Sigmoid colon (tissue), 4 donors: ENCODE measurements around the gene ZDHHC21.

Source experiments
- EP300 ChIP-seq, 4 donors: sonication (generic); formaldehyde crosslinking; IDR thresholded peaks; one replicate each; pipeline ENCODE4 v1.6.1; 2017; ENCODE audit warnings: antibody characterized with exemption in 4 of 4
- POLR2A ChIP-seq, 2 donors: fragments of 450-650 bp; IDR thresholded peaks; one replicate each; pipeline ENCODE4 v1.6.1; 2016; ENCODE audit warnings: antibody characterized with exemption in 2 of 2, mild to moderate bottlenecking in 2 of 2, moderate library complexity in 2 of 2
- POLR2AphosphoS5 ChIP-seq, 4 donors: sonication (generic); formaldehyde crosslinking; IDR thresholded peaks; one replicate each; pipeline ENCODE4 v1.6.1; 2017; ENCODE audit warnings: antibody characterized with exemption in 4 of 4
- TF ChIP-seq, protein P1 (sequence below), 4 experiments: fragments of 450-650 bp in 3 of 4; fragments of 200-600 bp in 1 of 4; IDR thresholded peaks; one replicate each; pipeline ENCODE4 v1.5.1; 2016 to 2019; ENCODE audit warnings: antibody characterized with exemption in 4 of 4, mild to moderate bottlenecking in 3 of 4, moderate library complexity in 2 of 4

DNA sequence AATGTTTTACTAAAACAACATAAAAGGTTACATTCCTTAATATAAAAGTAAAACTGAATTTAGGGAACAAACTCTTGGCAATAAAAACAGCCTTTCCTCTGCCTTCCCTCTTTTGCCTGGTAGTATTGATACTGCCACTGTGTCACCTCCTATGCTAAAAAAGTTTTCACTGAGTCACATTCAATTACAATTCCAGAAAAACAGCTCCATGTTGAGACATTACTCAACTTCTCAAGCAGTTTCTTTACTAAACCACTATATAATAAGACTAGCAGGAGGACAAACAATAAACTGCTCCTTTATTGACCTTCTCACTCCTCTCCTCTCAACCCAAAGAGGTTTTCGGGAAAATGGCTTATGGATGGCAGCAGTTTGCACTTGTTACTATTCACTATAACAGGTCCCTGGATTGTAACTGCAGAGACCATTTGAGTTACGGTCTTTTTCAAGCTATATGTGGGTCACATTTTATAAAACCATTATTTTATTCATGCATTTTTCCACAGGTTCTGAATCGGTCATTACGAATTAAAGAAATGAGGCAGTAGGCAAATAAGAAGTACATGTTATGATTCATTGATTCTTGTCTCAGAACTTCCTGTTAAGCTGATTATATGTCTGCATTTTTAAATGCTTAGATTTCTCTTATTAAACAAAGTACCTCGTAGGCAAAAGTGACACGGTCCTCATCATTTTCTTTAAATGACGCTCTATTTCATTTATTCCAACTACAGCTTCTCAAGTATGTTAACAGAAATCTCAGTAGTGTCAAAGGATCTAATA is 2.1 kb downstream of the ZDHHC21 start:
- no peak for TF ChIP-seq POLR2AphosphoS5 (IDR thresholded peaks at IDR 0.05)
- TF ChIP-seq, protein P1, sequence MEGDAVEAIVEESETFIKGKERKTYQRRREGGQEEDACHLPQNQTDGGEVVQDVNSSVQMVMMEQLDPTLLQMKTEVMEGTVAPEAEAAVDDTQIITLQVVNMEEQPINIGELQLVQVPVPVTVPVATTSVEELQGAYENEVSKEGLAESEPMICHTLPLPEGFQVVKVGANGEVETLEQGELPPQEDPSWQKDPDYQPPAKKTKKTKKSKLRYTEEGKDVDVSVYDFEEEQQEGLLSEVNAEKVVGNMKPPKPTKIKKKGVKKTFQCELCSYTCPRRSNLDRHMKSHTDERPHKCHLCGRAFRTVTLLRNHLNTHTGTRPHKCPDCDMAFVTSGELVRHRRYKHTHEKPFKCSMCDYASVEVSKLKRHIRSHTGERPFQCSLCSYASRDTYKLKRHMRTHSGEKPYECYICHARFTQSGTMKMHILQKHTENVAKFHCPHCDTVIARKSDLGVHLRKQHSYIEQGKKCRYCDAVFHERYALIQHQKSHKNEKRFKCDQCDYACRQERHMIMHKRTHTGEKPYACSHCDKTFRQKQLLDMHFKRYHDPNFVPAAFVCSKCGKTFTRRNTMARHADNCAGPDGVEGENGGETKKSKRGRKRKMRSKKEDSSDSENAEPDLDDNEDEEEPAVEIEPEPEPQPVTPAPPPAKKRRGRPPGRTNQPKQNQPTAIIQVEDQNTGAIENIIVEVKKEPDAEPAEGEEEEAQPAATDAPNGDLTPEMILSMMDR (IDR thresholded peaks at IDR 0.05): no peak
- TF ChIP-seq POLR2A (IDR thresholded peaks at IDR 0.05): no peak
- TF ChIP-seq EP300 (IDR thresholded peaks at IDR 0.05): no peak
